Activated T-cell treated with anti-CD3 and anti-CD28 coated beads for 24 hours (primary cell): ENCODE measurements around the gene CFAP210.

ENCODE experiments used
- DNase-seq: peaks from one replicate; pipeline ENCODE4 v3.0.0-alpha.2; 2020; ENCODE audit warnings: low read depth

Gene CFAP210

DNA sequence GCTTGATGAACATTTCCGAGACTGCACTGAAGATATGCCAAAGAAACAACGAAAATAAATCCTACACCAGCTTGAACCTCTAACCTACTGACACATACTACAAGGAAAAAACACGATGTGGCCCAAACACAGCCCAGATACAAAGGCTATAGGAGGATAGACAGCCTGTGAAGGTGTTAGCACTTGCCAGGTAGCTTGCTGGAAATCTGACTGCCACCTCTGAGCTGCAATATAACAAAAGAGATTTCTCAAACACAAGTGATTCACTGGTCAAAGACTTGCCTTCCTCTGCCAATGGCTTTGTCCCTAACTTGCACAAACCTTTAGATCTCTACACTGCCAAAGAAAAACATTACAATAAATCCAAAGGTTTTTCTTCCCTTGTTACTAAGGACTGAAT lies 21.1 kb downstream of the CFAP210 start:
- no peak for DNase-seq

- no peak for DNase-seq
These were observed 21.8 kb downstream of the CFAP210 start for GRCh38 chr2:169672406-169672805.

GRCh38 chr2:169670937-169671336 lies 23.3 kb downstream of the CFAP210 start:
- DNase-seq: no peak

GRCh38 chr2:169670215-169670651 lies 24.0 kb downstream of the CFAP210 start:
- DNase-seq: no peak

GRCh38 chr2:169667583-169667982 lies 26.6 kb downstream of the CFAP210 start:
- DNase-seq: no peak

GRCh38 chr2:169664978-169665930 lies 29.0 kb downstream of the CFAP210 start:
- no peak for DNase-seq

DNA sequence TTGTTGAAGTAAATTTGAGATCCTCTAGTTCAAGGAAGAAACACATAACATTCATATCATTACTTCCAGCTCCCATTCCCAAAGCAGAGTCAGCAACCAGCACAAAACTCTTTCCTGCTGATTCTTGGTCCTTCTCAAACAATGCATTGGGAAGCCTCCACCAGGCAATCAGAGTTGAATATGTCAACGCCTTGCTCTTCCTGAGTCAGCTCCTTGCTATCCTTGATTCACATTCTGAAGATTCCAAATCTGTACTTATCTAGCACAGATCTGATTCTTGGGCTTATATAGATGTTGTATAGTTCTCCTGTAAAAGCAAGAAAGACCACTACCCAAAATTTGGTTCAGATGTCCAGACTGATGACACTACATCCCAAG lies 29.6 kb downstream of the CFAP210 start:
- DNase-seq: no peak

DNA sequence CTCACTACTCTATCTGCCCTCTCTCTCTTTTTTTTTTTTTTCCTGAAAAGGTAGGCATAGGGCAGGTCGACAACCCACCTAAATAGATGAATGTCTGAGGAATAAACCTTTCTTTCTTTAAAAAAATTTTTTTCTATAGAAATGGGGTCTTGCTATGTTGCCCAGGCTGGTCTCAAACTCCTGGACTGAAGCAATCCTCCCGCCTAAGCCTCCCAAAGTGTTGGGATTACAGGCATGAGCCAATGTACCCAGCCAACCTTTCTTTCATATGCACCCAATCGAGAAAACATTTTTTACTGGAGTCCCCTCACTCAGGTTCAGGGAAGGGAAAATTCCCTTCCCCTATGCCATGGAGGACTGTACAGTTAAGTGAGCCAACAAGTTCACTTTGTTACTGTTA lies 31.0 kb downstream of the CFAP210 start:
- no peak for DNase-seq

GRCh38 chr2:169662744-169663143 lies 31.5 kb downstream of the CFAP210 start:
- DNase-seq: no peak

GRCh38 chr2:169661265-169661664 lies 32.9 kb downstream of the CFAP210 start:
- DNase-seq: no peak

DNA sequence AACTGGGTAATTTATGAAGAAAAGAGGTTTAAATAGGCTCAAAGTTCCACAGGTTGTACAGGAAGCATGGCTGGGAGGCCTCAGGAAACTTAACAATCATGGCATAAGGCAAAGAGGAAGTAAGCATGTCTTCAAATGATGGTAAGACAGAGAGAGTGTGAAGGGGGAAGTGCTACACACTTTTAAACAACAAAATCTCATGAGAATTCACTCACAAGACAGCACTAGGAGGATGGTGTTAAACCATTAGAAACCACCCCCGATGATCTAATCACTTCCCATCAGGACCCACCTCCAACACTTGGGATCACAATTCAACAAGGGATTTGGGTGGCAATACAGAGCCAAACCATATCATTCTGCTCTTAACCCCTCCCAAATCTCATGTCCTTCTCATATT lies 34.9 kb downstream of the CFAP210 start:
- no peak for DNase-seq

DNA sequence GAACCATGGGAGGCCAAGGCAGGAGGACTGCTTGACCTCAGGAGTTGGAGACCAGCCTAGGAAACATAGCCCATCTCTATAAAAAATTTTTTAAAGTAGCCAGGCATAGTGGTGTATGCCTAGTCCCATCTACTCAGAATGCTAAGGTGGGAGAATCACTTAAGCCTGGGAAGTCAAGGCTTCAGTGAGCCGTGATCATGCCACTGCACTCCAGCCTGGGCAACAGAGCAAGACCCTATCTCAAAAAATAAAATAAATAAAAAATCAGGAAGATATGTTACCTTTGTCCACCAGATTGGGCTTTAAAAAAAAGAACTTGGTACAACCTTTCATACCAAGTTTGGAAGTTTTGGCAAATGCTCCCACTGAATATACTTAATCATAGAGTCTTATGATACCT lies 35.3 kb downstream of the CFAP210 start:
- no peak for DNase-seq

DNA sequence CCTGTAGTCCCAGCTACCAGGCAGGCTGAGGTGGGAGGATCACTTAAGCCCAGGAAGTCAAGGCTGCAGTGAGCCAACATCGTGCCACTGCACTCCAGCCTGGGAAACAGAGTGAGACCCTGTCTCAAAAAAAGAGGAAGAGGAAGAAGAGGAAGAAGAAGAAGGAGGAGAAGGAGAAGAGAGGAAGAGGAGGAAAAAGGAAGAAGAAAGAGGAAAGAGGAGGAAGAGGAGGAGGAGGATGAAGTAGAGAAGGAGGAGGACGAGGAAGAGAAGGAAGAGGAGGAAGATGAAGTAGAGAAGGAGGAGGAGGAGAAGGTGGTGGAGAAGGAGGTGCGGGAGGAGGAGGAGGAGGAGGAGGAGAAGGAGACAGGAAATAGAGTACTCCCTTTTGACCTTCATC lies 38.0 kb downstream of the CFAP210 start:
- no peak for DNase-seq

DNA sequence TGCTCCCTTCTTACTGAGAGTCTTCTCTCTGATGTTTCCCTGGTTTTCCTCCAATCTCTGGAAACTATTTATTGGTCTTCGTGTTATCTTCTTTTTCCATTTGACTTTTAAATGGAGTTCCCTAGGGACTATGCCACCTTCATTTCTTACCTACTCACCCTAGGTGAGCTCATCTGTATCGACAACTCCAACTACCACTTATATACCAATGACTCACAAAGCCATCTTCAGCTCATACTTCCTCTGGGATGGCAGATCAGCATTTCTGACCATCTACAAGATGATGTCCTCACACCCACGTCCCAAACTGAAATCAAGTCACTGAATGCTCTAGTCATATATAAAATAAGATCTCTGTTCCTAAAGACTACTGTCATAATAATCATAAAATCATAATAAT lies 40.6 kb downstream of the CFAP210 start:
- DNase-seq: no peak

DNA sequence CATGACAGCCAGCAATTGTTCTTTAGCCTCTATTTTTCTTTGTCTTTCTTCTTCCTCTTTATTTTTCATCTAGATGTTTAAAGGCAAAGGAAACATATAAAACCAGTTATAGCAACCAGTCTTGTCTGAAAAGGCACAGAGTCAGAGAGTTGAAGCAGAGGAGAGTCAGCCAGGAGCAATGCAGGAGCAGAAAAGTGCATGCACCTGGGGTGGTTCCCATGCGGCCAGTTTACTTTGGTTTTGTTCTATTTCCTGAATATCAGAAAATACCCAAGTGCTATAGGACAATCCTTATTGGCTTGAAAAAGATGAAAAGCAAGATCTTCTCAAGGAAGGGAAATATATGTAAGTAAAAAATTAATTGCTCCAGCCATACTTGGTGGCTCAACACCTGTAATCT lies 44.9 kb downstream of the CFAP210 start:
- no peak for DNase-seq

DNA sequence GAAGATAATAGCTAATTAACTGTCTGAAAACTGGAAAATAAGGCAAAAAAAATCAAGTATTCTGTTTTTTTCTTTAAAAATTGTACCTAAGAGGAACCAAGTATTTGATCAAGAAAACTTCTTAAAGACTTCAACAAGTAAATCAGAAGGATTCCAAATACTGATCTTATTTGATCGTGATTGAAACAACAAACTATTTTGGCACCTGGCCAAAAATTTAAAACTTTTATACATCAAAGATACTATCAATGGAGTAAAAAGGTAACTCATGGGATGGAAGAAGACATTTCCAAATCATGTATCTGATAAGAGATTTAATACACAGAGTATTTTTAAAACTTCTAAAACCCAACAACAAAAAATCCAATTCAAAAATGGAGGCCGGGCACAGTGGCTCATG lies 46.7 kb downstream of the CFAP210 start:
- DNase-seq: no peak

- no peak for DNase-seq
These were observed 50.0 kb downstream of the CFAP210 start for GRCh38 chr2:169644173-169644572.

DNA sequence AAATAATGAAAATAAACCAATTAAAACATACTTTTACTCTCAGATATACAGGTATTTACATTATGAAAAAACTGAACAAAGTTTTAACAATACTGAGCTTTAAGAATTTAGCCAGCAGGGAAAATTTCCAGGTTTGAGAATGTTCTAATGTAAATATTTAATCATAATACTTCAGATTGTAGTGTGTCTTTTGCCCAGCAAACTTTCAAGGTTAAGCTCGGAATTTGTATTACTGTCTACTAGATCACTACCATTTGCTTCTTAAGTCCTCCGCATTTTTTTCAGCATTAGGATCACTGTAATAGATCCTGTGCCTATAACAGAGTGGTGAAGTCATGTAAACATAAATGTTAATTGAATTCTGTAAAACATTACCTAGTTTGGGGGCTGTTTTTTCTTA lies 52.7 kb downstream of the CFAP210 start:
- DNase-seq: no peak

DNA sequence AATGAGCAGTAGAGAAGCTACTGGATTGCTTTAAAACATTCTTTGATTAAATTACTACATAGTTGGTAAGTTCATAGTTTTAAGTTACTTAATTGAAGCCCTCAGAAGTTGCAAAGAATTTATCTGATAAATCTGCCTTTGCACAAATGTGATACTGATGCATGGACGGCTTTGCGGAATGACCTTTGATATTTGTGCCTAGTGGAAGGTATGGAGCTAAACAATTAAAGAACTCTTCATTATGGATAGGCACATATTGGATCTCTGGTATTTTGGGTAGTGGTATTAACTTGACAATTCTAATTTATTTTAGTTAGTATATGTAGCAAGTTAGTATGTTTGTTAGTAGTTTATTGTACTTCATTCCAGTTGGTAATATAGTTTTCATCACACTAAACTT lies 54.1 kb downstream of the CFAP210 start:
- no peak for DNase-seq

GRCh38 chr2:169637620-169638019 lies 56.6 kb downstream of the CFAP210 start:
- DNase-seq: no peak

- no peak for DNase-seq
These were observed 57.6 kb downstream of the CFAP210 start for GRCh38 chr2:169636440-169637097.

GRCh38 chr2:169625781-169626180 lies 68.4 kb downstream of the CFAP210 start:
- no peak for DNase-seq

GRCh38 chr2:169623235-169623634 lies 71.0 kb downstream of the CFAP210 start:
- no peak for DNase-seq
